Activated T-cell treated with anti-CD3 and anti-CD28 coated beads for 48 hours (primary cell): ENCODE data around the gene JUND.

Experiments
- DNase-seq: peaks from one replicate; pipeline ENCODE4 v3.0.0-alpha.2; 2020; ENCODE audit warnings: low read depth

JUND gene

DNA sequence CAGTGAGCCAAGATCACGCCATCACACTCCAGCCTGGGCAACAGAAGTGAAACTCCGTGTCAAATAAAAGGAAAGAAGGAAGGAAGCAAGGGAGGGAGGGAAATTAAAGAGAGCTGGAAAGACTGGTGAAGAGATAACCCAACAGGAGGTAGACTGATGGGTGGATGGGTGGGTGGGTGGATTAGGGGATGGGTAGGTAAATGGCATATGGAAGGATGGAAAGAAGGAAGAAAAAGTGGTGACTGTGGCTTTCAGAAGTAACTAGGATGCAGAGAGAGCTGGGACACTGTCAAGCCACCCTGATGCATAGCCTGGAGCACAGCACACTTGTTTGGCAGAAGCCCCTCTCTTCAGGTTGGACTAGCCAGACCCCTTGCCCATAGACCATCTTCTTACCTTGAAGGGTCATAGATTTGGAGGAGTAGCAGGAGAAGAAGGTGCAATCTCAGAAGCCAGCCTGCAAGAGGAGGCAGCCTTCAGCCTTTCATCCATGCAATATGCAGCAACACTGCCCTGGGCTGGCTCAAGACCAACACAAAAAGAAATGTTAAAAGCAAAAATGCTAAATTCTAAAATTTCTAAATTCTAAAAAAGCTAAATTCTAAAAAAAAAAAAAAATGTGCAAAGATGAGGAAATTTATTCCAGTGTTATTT is 12.2 kb downstream of the JUND start:
- no peak for DNase-seq

DNA sequence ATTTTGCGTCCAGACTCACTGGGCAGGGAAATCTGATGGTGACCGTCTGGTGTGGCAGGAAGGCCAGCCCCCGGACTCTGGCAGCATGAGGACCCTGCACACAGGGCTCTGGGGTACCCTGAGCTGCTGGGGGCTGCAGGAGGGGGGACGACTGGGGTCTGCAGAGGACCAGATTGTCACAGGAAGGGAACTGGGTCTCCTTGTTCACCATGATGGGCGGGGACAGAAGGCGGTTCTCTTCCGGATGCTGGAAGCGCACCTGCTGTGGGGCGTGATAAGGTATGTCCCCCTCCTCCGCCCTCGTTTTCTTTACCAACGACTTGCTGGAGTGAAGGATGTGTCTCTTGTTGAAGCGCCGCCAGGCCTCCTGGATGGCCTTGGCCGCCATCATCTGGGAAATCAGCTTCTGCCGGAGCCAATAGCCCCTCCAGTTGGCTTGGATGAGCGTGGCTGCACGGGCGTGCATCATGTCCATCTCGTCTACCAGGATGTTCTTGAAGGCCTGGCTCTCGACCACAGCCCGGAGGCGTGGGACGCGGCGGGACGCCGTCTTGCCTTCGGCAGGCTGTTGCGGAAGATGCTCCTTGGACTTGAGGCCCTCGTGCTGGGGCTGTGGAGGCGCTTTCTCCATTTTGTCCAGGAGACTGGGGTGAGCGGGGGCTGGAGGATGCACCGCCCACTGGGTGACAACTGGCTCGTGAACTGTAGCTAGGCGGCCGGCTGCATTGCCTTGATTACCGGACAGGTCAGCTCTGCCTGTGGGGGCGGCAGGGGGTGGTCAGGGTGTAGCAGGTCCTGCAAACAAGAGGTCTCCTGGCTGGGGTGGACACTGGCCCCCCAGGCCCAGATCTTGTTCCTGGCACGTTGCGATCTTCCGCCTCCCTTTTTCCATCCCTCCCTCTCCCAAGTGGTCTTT is 14.4 kb downstream of the JUND start:
- no peak for DNase-seq

DNA sequence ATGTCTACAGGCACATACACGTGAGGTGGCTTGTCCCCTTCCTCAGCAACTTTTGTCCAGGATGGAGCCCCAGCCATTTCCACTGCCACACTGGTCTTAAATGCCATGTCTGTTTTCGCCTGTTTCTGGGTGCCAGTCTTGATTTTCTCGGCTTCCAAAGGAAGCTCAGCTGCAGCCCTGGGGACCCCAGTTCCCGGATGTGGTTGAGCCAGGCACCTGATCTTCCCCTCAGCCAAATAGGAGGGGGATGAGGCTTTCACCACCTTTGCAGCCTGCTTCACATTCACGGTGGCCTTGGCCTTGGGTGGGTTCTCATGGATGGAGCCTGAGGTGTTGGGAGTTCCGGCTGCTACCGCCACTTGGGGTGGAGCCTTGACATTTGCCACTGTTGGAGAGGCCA is 15.8 kb downstream of the JUND start:
- no peak for DNase-seq

DNA sequence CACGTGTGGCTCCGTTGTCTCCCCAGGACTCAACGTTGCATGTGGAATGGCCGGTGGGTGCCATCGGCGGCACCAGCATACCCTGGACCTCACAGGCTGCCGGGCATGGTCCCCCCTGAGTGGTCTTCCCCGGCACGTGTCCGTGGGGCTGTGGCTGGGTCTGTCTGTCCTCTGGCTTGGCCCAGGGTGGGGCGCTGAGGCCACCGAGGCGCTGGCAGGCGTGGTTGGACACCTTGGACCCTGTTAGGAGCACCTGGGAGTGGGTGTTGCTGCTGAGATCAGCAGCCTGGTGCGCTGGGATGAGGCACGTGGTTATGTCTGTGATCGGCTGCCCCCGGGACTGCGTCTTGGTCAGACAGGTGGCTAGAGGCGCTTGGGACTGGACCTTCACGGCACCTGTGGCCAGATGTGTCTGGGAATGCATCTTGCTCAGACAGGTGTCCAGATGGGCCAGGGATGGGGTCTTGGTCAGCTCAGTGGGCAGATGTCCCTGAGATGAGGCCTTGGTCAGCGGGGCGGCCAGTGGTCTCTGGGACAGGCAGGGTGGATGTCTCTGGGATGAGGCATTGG is 16.4 kb downstream of the JUND start:
- DNase-seq = no peak

DNA sequence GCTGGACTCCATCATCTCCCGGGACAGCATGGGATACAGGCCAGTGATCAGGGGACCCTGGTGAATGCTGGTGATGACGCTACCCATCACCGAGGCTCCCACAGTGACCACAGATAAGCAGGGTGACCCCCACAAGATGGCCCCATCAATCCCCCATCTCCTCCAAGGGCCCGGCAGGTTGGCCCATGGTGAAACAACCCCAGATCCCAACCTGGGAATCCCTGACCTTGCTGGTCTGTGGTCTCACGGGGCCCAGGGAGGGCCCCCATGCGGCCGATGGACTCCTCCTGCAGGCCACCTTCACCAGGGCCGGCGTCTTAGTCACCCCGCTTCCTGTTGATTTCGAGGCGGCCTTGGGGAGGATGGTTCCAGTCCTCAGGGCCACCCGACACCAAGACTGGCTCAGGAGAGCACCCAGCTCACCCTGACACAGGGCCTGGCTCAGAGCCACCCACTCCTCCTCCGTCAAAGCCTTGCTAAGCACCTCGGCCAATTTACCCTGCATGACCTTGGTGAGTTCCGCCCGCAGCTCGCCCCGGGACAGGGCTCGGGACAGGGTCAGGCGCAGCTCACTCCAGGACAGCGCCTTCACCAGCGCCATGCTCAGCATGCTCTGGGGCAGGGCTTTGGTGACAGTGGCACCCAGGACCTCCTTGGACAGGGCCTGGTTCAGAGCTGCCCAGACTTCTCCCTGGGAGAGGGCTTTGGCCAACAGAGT is 17.1 kb downstream of the JUND start:
- DNase-seq = no peak

DNA sequence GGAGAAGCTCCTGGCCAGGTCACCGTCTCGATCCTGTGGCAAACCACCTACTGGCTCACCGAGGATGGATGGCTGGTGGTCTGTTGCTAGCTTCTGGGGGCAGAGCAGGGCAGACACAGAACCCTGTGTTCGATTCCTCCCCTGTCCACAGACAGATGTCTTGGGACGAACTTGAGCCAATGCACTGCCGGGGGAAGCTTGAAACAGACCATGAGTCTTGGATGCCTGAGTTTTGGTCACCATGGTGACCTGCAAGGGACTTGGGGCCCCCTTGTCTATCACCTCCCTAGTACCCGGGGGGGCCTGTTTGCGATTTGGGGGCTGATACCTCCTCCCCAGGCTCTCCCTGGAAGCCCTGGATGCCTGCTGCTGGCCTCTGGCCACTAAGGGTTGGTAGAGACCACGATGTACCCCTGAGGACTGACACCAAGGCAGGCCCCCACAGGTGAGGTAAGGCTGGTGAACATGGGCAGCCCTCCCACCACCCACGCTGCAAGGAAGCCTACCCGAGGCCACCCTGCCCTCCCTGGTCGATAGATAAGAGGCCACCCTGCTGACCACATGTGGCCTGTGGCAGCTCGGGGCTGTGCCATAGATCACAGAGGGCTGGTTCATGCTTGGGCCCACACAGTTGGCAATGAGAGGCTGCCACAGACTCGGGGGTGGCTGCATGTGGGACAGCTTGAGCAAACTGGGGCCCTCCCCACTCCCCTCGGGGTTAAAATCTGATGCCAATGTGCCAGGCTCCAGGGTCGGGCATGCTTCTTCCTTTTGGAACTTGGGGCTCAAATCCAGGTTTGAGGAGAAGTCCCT is 17.9 kb downstream of the JUND start:
- no peak for DNase-seq

DNA sequence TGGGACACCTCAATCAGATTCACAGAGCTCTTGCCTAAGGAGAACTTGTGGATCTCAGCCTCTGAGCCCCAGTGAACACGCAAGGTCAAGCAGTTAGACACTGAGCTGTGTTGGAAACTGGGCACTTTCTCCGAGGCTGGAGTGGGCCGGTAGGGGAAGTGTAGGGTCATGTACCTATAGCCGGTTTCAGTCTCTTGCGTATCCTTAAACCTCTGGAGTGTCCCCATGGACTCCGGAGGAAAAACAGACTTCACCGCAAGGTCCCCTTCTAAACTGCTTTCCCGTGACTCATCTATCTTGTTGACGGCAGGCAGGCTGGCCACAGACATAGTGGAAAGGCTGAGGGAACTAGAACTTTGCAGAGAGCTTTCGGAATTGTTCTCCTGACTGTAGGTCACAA is 18.5 kb downstream of the JUND start:
- DNase-seq = no peak

DNA sequence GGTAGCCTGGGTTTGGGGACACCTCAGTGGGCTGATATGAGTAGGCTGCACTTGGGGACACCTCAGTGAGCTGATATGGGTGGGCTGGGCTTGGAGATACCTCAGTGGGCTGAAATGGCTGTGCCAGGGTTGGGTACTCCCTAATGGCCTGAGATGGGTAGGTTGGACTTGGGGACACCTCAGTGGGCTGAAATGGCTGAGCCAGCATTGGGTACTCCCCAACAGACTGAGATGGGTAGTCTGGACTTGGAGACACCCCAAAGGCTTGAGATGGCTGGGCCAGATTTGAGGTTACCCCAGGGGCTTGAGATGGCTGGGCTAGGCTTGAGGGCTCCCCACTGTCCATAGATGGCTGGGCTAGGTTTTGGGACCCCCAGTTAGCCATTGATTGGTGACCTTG is 19.3 kb downstream of the JUND start:
- DNase-seq = no peak

DNA sequence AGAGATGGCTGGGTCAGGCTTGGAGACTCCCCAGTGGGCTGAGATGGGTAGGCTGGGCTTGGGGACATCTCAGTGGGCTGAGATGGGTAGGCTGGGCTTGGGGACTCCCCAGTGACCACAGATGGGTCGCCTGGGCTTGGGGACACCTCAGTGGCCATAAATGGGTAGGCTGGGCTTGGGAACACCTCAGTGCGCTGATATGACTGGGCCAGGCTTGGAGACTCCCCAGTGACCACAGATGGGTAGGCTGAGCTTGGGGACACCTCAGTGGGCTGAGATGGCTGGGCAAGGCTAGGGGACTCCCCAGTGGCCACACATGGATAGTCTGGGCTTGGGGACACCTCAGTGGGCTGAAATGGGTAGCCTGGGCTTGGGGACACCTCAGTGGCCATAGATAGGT is 19.9 kb downstream of the JUND start:
- DNase-seq = no peak

DNA sequence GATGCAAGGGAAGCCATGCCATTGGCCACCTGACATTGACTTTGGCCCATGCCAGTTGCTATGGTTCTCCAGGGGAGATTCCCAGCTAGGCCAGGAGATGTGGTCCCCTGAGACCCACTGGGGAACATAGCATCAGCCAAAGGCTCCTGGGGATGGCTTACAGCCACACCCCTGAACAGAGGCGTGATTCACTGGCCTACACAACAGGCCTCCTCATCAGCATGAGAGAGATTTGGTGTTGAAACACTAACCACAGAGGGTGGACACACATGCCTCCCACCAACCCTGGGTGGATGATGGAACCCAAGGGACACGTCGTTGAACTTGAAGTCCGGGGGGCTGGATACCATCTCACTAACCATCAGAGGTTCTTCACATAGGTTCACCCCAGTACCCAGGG is 21.5 kb downstream of the JUND start:
- no peak for DNase-seq

DNA sequence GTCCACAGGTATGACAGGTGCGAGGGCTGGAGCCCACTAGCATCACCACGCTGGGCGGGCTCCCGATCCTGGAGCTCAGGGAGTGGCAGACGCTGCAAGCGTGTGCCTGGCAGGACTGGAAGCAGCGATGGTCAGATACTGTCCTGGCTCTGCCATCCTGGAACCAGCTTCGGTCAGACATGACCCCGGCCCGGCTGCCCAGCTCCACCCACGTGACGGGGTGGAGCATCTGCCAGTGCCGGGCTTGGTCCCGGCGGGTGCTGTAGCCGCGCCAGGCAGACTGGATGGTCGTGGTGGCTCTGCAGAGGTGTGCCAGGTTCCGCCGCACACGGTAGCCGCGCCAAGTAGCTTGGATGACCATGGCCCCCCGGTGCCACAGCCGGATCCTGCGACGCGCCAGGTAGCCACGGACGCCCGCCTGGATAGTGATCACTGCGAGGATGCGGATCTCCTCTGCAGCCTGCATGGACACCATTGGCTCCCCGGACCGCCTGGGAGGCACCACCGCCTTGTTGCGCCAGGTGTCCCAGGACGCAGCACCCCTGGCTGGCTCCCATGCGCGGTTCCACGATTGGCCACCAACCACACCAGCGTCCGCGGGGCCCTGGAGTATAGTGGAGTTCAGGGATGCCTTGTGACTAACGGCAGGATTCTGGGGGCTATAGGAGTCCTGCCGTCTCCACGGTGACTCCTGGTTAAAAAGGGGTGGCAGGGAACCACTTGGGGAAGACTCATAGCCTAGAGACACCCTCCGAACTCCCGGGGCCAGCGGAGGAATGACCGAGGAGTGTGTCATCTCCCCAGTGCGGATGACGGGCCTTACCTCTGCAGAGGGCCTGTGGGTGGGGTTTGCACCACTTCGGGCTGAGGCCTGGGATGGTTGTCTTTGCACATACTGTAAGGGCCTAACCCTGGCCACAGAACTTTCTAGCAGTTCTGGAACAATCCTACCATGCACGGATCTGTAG is 23.6 kb downstream of the JUND start:
- DNase-seq = no peak

DNA sequence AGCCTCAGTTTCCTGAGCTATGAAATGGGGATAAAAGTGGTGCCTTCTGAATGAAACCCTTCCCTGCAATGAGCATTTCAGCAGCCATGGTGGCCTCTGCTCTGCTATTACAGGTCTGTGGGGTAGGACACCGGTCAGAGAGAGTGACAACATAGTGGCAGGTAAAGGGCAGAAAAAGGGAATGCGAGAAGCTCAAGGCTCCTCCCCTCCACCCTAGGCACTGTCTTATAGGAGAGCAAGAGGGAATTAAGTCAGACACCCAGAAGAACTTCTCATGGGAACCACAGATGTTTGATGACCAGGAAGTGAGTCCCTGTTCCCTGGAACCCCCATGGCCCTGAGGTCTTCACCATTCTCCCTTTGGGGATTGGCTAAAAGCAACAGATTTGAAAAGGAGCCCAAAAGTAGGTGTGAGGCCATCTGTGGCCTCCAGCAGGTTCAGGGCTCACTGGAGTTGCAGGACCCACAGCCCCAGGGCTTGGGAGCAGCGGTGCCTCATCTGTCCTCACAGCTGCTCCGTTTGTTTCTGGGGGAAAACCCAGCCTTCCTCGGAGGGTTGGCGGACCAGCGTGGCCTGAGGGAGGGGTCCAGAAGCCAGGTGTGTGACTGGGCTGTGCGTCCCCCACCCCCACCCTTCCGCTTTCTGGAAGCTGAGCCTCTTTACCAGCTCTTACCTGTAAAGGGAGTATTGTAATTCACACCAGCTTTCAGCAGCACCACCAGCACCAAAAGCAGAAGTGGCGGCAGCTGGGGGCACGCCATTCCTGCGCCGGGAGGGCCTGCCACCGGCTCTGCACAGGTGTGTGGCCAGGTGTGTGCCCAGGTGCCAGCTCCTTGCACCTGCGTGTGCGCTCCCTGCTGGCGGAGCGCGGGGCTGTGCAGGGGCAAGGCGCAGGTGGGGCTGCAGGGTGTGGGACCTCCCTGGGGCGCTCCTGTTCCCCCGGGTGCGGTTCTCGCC is 26.6 kb downstream of the JUND start:
- DNase-seq = no peak

DNA sequence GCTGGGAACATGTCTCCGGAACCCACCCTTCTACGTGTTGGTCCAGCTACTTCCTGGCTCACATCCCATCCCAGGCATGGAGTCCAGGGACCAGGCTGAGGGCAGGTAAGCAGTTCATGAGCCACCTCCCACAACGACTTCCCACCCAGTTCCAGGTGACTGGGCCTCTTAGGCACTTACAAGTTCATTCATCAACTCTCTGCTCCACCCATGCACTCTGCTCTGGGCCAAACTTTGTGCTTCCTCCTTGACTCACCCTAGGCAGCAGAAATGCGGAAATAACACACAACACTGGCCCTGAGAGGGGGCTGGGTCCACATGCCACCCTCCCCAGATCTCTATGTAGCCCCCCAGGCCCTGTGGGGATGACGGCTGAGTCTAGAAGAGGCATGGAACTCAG is 27.7 kb downstream of the JUND start:
- no peak for DNase-seq

DNA sequence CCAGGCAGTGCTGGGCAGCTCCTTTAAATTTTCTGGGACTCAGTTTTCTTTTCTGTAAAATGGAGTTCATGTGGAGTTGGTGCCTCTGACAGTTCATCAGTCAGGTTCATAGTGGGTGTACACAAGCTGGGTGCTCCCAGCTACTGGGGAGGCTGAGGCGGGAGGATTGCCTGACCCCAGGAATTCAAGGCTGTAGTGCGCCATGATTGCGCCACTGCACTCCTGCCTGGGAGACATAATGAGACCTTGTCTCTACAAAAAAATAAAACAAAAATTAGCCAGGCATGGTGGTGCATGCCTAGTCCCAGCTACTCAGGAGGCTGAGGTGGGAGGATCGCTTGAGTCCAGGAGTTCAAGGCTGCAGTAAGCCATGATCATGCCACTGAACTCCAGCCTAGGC is 28.3 kb downstream of the JUND start:
- no peak for DNase-seq

DNA sequence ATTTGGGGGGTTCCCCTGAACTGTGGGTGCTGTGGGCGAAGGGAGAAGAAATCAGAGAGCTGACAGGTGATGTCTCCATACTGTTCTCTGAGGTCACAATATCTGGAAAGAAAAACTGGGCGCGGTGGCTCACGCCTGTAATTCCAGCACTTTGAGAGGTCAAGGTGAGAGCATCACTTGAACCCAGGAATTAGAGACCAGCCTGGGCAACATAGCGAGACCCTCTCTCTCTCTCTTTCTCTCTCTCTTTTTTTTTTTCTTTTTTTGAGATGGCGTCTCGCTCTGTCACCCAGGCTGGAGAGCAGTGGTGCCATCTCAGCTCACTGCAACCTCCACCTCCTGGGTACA is 29.1 kb downstream of the JUND start:
- DNase-seq = no peak

DNA sequence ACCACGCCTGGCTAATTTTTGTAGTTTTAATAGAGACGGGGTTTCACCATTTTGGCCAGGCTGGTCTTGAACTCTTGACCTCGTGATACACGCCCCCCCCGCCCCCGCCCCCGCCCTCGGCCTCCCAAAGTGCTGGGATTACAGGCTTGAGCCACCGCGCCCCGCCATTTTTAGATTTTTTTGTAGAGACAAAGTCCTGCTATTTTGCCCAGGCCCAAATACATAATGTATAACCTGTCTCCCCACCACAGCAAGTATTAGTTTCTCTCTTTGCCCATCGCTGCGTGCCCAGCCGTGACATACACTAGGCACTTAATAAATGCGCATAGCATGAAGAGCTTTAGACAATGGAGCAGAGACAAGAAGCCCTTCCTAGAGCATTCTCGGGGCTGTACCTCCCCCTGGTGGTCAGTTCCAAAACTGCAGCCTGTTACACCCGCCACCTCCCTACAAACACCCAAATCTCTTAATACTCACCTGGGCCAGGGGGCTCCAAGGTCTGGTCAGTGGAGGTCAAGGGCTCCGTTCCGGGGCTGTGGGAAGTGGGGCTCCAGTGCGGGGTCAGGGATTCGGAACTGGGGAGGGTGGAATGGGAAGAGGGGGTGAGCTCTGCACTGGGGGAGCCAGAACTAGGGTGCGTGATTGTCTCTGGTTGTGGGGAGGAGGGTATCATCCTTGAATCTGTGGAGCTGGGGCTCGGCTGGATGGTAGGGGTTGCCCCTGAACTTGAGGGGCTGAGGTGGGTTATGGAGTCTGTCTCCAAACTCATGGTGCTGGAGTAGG is 29.6 kb downstream of the JUND start:
- peak; percentile 73 for DNase-seq

DNA sequence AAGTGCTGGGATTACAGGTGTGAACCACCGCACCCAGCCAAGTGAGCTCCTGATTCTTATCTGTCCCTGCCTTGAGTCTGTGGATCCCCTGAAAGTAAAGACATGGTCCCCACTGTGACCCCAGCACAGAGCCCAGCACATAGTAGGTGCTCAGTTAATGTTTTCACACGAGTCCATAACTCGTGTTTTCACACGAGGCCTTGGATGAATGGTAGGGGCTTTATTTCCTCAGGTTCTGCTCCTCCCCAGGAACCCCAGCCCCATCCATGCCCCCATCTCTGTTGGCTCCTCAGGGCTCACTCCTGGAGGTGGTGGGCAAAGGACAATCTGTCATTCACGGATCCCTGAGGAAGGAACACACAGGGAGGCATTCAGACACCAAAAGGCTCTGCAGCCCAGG is 31.6 kb downstream of the JUND start:
- DNase-seq = no peak

DNA sequence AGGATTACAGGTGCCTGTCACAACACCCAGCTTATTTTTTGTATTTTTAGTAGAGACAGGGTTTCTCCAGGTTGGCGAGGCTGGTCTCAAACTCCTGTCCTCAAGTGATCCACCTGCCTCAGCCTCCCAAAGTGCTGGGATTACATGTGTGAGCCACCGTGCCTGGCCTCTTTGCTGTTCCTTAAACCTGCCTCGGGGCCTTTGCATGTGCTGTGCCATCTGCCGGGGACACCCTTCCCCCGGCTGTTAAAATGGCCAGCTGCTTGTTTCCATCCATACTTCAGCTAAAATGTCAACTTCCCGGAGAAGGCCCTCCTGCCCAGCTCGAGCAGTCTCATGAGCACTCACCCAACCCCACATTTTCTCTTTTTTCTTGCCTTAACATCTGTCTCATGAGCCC is 36.1 kb downstream of the JUND start:
- no peak for DNase-seq

DNA sequence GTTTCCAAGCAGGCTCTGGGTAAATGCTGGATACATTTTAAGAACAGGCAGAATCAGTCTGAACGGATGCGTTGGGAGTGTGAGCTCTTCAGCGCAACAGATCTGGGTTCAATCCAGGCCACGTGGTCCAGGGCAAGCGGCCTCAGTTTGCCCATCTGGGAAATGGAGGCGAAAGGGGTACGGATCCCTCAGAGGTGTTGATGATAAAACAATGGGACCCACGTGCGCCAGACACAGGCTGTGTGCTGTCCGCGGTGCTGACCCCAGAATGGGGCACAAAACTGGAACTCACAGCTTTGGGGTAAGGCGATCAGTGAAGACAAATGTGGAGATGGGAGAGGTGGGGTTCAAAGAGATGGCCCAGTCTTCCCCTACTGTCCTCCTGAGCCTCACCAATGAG is 42.1 kb downstream of the JUND start:
- no peak for DNase-seq
